HepG2 (cell line): ENCODE results near the gene PTPA. TPM values are rescaled to one million over a fixed set of nuclear protein-coding genes. Genes with fewer than 3 reads are reported as not detected.

Experiments
- AKAP8 ChIP-seq: sonication (generic); formaldehyde crosslinking; IDR thresholded peaks from 2 replicates; pipeline ENCODE4 v1.5.1; 2020; ENCODE audit warnings: mild to moderate bottlenecking, missing genetic modification reagents
- ASH2L ChIP-seq: fragments of 300-600, 200-600 bp; sonication (generic); IDR thresholded peaks from 2 replicates; pipeline ENCODE4 v1.7.0; 2017; ENCODE audit warnings: low read depth, mild to moderate bottlenecking, moderate library complexity, mixed read lengths, low read length; ENCODE audit not compliant: insufficient read length
- CBX2 ChIP-seq, 2 experiments: fragments of 200-600 bp in 1 of 2; sonication (generic); formaldehyde crosslinking in 1 of 2; IDR thresholded peaks; 2 replicates each; pipeline versions ENCODE4 v1.7.0 to v1.8.1; 2018 to 2022; ENCODE audit warnings: low read depth in 2 of 2, low read length in 1 of 2, mild to moderate bottlenecking in 1 of 2, missing genetic modification reagents in 1 of 2
- HMG20B ChIP-seq: conservative IDR thresholded peaks from 2 replicates; pipeline ENCODE4 v1.6.1; 2016; ENCODE audit warnings: missing genetic modification reagents, missing compliant biosample characterization
- HNF4G ChIP-seq, 2 experiments: sonication (generic) in 1 of 2; formaldehyde crosslinking in 1 of 2; IDR thresholded peaks; 2 replicates each; pipeline versions ENCODE4 v1.4.0 to v1.6.1; 2011 to 2020; ENCODE audit warnings: borderline replicate concordance in 2 of 2, low read depth in 2 of 2, mild to moderate bottlenecking in 2 of 2, low read length in 1 of 2, missing genetic modification reagents in 1 of 2, moderate library complexity in 1 of 2
- KDM2A ChIP-seq: sonication (generic); formaldehyde crosslinking; IDR thresholded peaks from 2 replicates; pipeline ENCODE4 v1.4.0; 2020; ENCODE audit warnings: low read depth, missing genetic modification reagents, borderline replicate concordance
- MBNL3 ChIP-seq: fragments of 250-450 bp; sonication (Bioruptor Pico); conservative IDR thresholded peaks from 2 replicates; pipeline ENCODE4 v1.8.0; 2022; ENCODE audit warnings: mild to moderate bottlenecking, inconsistent platforms
- NFATC3 ChIP-seq: sonication (generic); formaldehyde crosslinking; IDR thresholded peaks from 2 replicates; pipeline ENCODE4 v1.5.1; 2020; ENCODE audit warnings: mild to moderate bottlenecking, missing genetic modification reagents
- NR2C2 ChIP-seq: sonication (generic); formaldehyde crosslinking; IDR thresholded peaks from 2 replicates; pipeline ENCODE4 v1.4.0; 2020; ENCODE audit warnings: missing genetic modification reagents, mild to moderate bottlenecking, moderate library complexity, borderline replicate concordance
- NR2F2 ChIP-seq: IDR thresholded peaks from 2 replicates; pipeline ENCODE4 v1.6.1; 2012; ENCODE audit warnings: low read depth, inconsistent platforms, borderline replicate concordance
- PHF5A ChIP-seq: IDR thresholded peaks from one replicate; pipeline ENCODE4 v1.6.1; 2018; ENCODE audit warnings: low read depth, missing genetic modification reagents; ENCODE audit not compliant: unreplicated experiment
- RFX1 ChIP-seq: fragments of 450-650 bp; IDR thresholded peaks from 2 replicates; pipeline ENCODE4 v1.6.1; 2017
- RFX5 ChIP-seq: IDR thresholded peaks from 2 replicates; pipeline ENCODE4 v1.6.1; 2011; ENCODE audit warnings: low read depth, low read length, improper control_type of control experiment
- SNAPC2 ChIP-seq: sonication (generic); formaldehyde crosslinking; IDR thresholded peaks from 2 replicates; pipeline ENCODE4 v1.8.1; 2022; ENCODE audit warnings: mild to moderate bottlenecking, missing genetic modification reagents
- SP140L ChIP-seq: sonication (generic); formaldehyde crosslinking; IDR thresholded peaks from 2 replicates; pipeline ENCODE4 v1.4.0; 2020; ENCODE audit warnings: missing genetic modification reagents, borderline replicate concordance
- TERF1 ChIP-seq: sonication (generic); formaldehyde crosslinking; IDR thresholded peaks from 2 replicates; pipeline ENCODE4 v1.8.0; 2022; ENCODE audit warnings: mild to moderate bottlenecking, missing genetic modification reagents, moderate library complexity
- ZFAT ChIP-seq: sonication (generic); formaldehyde crosslinking; conservative IDR thresholded peaks from 2 replicates; pipeline ENCODE4 v1.8.1; 2023; ENCODE audit warnings: missing genetic modification reagents, inconsistent platforms
- ZMYM3 ChIP-seq: sonication (generic); formaldehyde crosslinking; IDR thresholded peaks from 2 replicates; pipeline ENCODE4 v1.5.1; 2020; ENCODE audit warnings: mild to moderate bottlenecking, missing genetic modification reagents
- ZNF382 ChIP-seq: sonication (generic); formaldehyde crosslinking; IDR thresholded peaks from 2 replicates; pipeline ENCODE4 v1.5.0; 2020; ENCODE audit warnings: missing genetic modification reagents, mild to moderate bottlenecking, borderline replicate concordance
- ZNF44 ChIP-seq: sonication (generic); formaldehyde crosslinking; IDR thresholded peaks from 2 replicates; pipeline ENCODE4 v1.5.1; 2020; ENCODE audit warnings: mild to moderate bottlenecking, missing genetic modification reagents
- ZNF644 ChIP-seq: IDR thresholded peaks from 2 replicates; pipeline ENCODE4 v1.6.1; 2016; ENCODE audit warnings: low read depth
- polyA plus RNA-seq, 8 experiments: library from polyadenylated mRNA; depleted of rRNA in 3 of 8; stranded (reverse) in 7 of 8; unstranded in 1 of 8; fragments of >200 nt; fragmentation: Illumina TruSeq in 4 of 8; extraction: Trizol in 4 of 8; gene quantifications; 2 replicates each; pipeline versions ENCODE4 v1.2.1 to v1.2.3, GENCODE V29; 2011 to 2016; ENCODE audit warnings: low read depth in 4 of 8, missing spikeins in 1 of 8, mixed read lengths in 1 of 8; ENCODE audit not compliant: insufficient read depth in 1 of 8
- total RNA-seq, 5 experiments: library from RNA; depleted of rRNA; stranded (reverse); fragments of >200 nt; fragmentation: Illumina TruSeq; extraction: Trizol; gene quantifications; 2 replicates each; pipeline ENCODE4 v1.2.3, GENCODE V29; 2016; ENCODE audit warnings: low read depth in 1 of 5

PTPA gene
- total and polyA plus RNA-seq, 2 of the 13 experiments (the other 11 are each of a cell fraction or from before 2014, with no cell fraction given): 79.3 to 105 TPM

- TF ChIP-seq ZMYM3 (CRISPR knock-in tag): no peak
- TF ChIP-seq NR2C2 (CRISPR knock-in tag): no peak; the same call in 1 of the 2 replicates
- TF ChIP-seq HMG20B (CRISPR knock-in tag): no peak
- no peak for TF ChIP-seq PHF5A
- no peak for TF ChIP-seq RFX5
- TF ChIP-seq CBX2 (IDR thresholded peaks at IDR 0.05; ENCODE audit: low read depth, low read length): no peak
- TF ChIP-seq CBX2 (CRISPR knock-in tag; IDR thresholded peaks at IDR 0.05; ENCODE audit: low read depth): 0 out of 2 replicates have a peak, but pooled peaks have one; percentile 28
- no peak for TF ChIP-seq ZNF644 (CRISPR knock-in tag)
- TF ChIP-seq ZNF382 (CRISPR knock-in tag): no peak
- TF ChIP-seq ZFAT (CRISPR knock-in tag): no peak
- no peak for TF ChIP-seq HNF4G (IDR thresholded peaks at IDR 0.05; ENCODE audit: borderline replicate concordance, low read depth, low read length)
- TF ChIP-seq HNF4G (CRISPR knock-in tag; IDR thresholded peaks at IDR 0.05; ENCODE audit: borderline replicate concordance, low read depth): no peak
- no peak for TF ChIP-seq SNAPC2 (CRISPR knock-in tag)
- no peak for TF ChIP-seq AKAP8 (CRISPR knock-in tag)
- no peak for TF ChIP-seq NFATC3
- TF ChIP-seq ASH2L: peak; percentile 56
- TF ChIP-seq MBNL3 (CRISPR knock-in tag): no peak
- TF ChIP-seq NR2F2: no peak
- no peak; the same call in 1 of the 2 replicates for TF ChIP-seq KDM2A
- no peak for TF ChIP-seq TERF1 (CRISPR knock-in tag)
- no peak for TF ChIP-seq SP140L (CRISPR knock-in tag)
- no peak for TF ChIP-seq RFX1
- TF ChIP-seq ZNF44: no peak
These were observed 425 bp downstream of the PTPA start (continued) for GRCh38 chr9:129111528-129112151.
